Hepatocyte (in vitro differentiated cells): ENCODE results near the gene GPR35.

Source experiments
- CTCF ChIP-seq: fragments of 200-600 bp; sonication (generic); IDR thresholded peaks from 2 replicates; pipeline ENCODE4 v1.5.1; 2016; ENCODE audit warnings: antibody characterized with exemption, mild to moderate bottlenecking; ENCODE audit not compliant: poor library complexity
- EZH2 ChIP-seq: fragments of 200-600 bp; sonication (generic); IDR thresholded peaks from 2 replicates; pipeline ENCODE4 v1.6.1; 2016; ENCODE audit warnings: antibody characterized with exemption, mild to moderate bottlenecking, borderline replicate concordance
- EZH2phosphoT487 ChIP-seq: fragments of 200-600 bp; sonication (generic); IDR thresholded peaks from one replicate; pipeline ENCODE4 v1.6.1; 2018; ENCODE audit warnings: antibody characterized with exemption, mild to moderate bottlenecking, low read depth, moderate library complexity; ENCODE audit not compliant: unreplicated experiment, severe bottlenecking

DNA sequence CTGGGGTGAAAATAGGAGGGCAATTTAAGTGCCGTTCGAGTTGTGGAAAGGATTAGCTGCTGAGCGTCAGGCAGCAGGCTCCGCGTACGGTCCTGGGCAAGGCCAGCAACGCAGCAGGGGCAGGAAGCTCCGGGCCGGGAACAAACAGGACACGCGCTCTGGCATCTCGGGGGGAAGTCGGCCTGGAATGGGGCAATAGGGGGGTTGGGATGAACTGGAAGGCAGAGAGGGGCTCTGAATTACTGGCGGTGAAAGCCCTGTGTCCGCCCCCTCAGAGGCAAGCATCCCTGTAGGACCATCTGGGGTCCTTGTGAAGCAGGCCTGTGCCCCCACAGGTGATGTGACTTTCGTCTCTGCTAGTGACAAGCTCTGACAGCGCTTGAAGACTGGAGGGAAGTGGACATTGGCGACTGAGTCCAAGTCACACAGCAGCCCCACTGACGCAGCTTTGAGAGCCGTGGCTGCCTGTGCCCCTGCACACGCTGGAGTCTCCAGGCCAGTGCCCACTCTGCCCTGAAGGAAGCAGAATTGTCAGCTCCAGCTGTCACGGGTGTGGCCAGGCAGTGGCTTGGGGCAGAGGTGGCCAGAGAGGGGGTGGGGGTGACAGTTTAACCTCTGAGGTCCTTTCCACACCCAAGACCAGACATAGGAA lies 22.3 kb downstream of the GPR35 start:
- TF ChIP-seq CTCF (no peak), EZH2 (no peak), EZH2phosphoT487 (no peak)
